Endothelial cell (in vitro differentiated cells): ENCODE data around the gene EFCAB13. TPM values are rescaled to one million over a fixed set of nuclear protein-coding genes. Genes with fewer than 3 reads are reported as not detected.

Experiments used
- DNase-seq: peaks from one replicate; pipeline ENCODE4 v3.0.0; 2021; ENCODE audit warnings: low spot score
- H3K27ac Mint-ChIP-seq: one replicate; pipeline ENCODE4 v1.8.0; 2021; ENCODE audit warnings: mixed read lengths, inconsistent platforms; ENCODE audit not compliant: unreplicated experiment
- H3K27me3 Mint-ChIP-seq: one replicate; pipeline ENCODE4 v1.8.0; 2021; ENCODE audit warnings: mild to moderate bottlenecking, moderate library complexity, mixed read lengths, inconsistent platforms; ENCODE audit not compliant: unreplicated experiment
- H3K36me3 Mint-ChIP-seq: one replicate; pipeline ENCODE4 v1.8.0; 2021; ENCODE audit warnings: mild to moderate bottlenecking, low read depth, mixed read lengths, inconsistent platforms; ENCODE audit not compliant: unreplicated experiment
- H3K4me1 Mint-ChIP-seq: one replicate; pipeline ENCODE4 v1.8.0; 2021; ENCODE audit warnings: mild to moderate bottlenecking, mixed read lengths, inconsistent platforms; ENCODE audit not compliant: unreplicated experiment
- H3K4me3 Mint-ChIP-seq: one replicate; pipeline ENCODE4 v1.8.0; 2021; ENCODE audit warnings: mild to moderate bottlenecking, mixed read lengths, inconsistent platforms; ENCODE audit not compliant: unreplicated experiment
- H3K9me3 Mint-ChIP-seq: one replicate; pipeline ENCODE4 v1.8.0; 2021; ENCODE audit warnings: mixed read lengths, inconsistent platforms; ENCODE audit not compliant: unreplicated experiment
- CTCF ChIP-seq: fragments of 200-600 bp; sonication (generic); IDR thresholded peaks from one replicate; pipeline ENCODE4 v1.5.0; 2021; ENCODE audit warnings: antibody characterized with exemption; ENCODE audit not compliant: unreplicated experiment
- total RNA-seq: library from RNA; stranded (reverse); fragmentation: NEBNext Ultra II Directional; extraction: Animal tissue kit (Norgen Biotek cat#: 25700); gene quantifications from one replicate; pipeline ENCODE4 v1.2.1, GENCODE V29; 2021; ENCODE audit not compliant: unreplicated experiment

Gene EFCAB13
- total RNA-seq, 1 donor from 2014 or later: 4.6 TPM

DNA sequence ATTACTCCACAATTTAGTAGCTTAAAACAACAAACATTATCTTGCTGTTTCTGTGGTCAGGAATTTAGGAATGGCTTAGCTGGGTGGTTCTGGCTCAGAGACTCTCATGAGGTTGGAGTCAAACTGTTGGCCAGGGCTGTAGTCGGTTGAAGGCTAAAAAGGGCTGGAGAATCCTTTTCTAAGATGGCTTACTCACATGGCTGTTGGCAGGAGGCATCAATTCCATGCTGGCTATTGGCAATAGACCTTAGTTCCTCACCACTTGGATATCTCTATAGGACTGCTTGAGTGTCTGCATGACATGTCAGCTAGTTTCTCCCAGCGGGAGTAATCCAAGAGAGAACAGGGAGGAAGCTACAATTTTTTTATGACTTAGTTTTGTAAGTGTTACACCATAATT, 6.6 kb upstream of the EFCAB13 start:
- Mint-ChIP-seq H3K4me3 (no peak overlapping the region), H3K9me3 (peaks cover 3% of the 10 kb centered on the region), H3K27ac (no peak overlapping the region), H3K27me3 (no peaks in the 10 kb centered on the region), H3K4me1 (no peaks in the 10 kb centered on the region), H3K36me3 (no peaks in the 10 kb centered on the region)
- TF ChIP-seq CTCF: no peak
- DNase-seq: no peak

- Mint-ChIP-seq H3K27me3 (peaks cover 3% of the 10 kb centered on the region), H3K4me3 (no peak overlapping the region), H3K36me3 (no peaks in the 10 kb centered on the region), H3K9me3 (peaks cover 3% of the 10 kb centered on the region), H3K27ac (no peak overlapping the region), H3K4me1 (peaks cover 3% of the 10 kb centered on the region)
- no peak for TF ChIP-seq CTCF
- no peak for DNase-seq
Measured at GRCh38 chr17:47318197-47318918, 5.4 kb upstream of the EFCAB13 start.

GRCh38 chr17:47320879-47321502, 2.8 kb upstream of the EFCAB13 start:
- DNase-seq: no peak
- H3K4me3 Mint-ChIP-seq: no peak overlapping the region
- H3K27me3 Mint-ChIP-seq: peaks cover 6% of the 10 kb centered on the region
- peaks cover 3% of the 10 kb centered on the region for H3K9me3 Mint-ChIP-seq
- H3K36me3 Mint-ChIP-seq: no peaks in the 10 kb centered on the region
- H3K27ac Mint-ChIP-seq: no peak overlapping the region
- peaks cover 13% of the 10 kb centered on the region for H3K4me1 Mint-ChIP-seq
- no peak for TF ChIP-seq CTCF

GRCh38 chr17:47324224-47325020, 667 bp downstream of the EFCAB13 start:
- TF ChIP-seq CTCF: no peak
- peak overlapping the region; percentile 93 for H3K4me3 Mint-ChIP-seq
- H3K9me3 Mint-ChIP-seq: peaks cover 3% of the 10 kb centered on the region
- H3K4me1 Mint-ChIP-seq: peaks cover 13% of the 10 kb centered on the region
- peaks cover 6% of the 10 kb centered on the region for H3K27me3 Mint-ChIP-seq
- DNase-seq: peak; percentile 28
- H3K36me3 Mint-ChIP-seq: no peaks in the 10 kb centered on the region
- H3K27ac Mint-ChIP-seq: peak overlapping the region; percentile 90
